ENCODE measurements around the gene ELFN2. TPM values are rescaled to one million over a fixed set of nuclear protein-coding genes. Genes with fewer than 3 reads are reported as not detected.

Gene ELFN2
- total and polyA plus RNA-seq, 9 donors: 0.01 to 0.05 (median 0.03) TPM; not detected in 5

DNA sequence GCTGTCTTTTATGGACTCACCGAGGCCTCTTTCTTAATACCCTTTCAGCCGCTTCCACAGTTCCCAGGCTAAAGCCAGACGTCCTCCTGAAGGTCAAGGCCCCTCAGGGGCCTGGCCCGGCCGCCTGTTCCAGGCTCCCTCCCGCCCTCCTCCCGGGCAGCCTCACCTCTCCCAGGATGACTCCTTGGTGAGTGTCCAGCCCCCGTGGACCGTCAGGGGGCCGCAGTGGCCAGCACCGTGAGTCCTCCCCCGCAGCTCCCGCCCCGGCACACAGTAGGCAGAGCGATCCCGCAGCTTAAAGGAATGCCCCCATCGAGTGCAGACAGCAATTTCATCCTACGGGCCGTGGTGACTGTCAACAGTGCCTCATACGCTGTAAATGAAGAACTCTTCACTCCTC is 32.9 kb downstream of the ELFN2 start:
- no peak for DNase-seq
- H3K27me3 ChIP-seq: no peaks in the 10 kb centered on the region
- H3K27ac ChIP-seq: no peak overlapping the region
- intact Hi-C loops (cut with DNase I): no loop called here
- no peaks in the 10 kb centered on the region for H3K9me3 ChIP-seq
- TF ChIP-seq EP300 (IDR thresholded peaks at IDR 0.05) (no peak), POLR2A (IDR thresholded peaks at IDR 0.05) (no peak)
- TF ChIP-seq, protein P1, sequence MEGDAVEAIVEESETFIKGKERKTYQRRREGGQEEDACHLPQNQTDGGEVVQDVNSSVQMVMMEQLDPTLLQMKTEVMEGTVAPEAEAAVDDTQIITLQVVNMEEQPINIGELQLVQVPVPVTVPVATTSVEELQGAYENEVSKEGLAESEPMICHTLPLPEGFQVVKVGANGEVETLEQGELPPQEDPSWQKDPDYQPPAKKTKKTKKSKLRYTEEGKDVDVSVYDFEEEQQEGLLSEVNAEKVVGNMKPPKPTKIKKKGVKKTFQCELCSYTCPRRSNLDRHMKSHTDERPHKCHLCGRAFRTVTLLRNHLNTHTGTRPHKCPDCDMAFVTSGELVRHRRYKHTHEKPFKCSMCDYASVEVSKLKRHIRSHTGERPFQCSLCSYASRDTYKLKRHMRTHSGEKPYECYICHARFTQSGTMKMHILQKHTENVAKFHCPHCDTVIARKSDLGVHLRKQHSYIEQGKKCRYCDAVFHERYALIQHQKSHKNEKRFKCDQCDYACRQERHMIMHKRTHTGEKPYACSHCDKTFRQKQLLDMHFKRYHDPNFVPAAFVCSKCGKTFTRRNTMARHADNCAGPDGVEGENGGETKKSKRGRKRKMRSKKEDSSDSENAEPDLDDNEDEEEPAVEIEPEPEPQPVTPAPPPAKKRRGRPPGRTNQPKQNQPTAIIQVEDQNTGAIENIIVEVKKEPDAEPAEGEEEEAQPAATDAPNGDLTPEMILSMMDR (IDR thresholded peaks at IDR 0.05): no peak
- H3K4me1 ChIP-seq (ENCODE audit: insufficient read depth): no peaks in the 10 kb centered on the region
- no peak overlapping the region for H3K4me3 ChIP-seq
- WGBS, 3 donors: 28 to 52% (median 35%) methylated on average over 20 of the region's 20 CpGs
- H3K36me3 ChIP-seq: no peaks in the 10 kb centered on the region

DNA sequence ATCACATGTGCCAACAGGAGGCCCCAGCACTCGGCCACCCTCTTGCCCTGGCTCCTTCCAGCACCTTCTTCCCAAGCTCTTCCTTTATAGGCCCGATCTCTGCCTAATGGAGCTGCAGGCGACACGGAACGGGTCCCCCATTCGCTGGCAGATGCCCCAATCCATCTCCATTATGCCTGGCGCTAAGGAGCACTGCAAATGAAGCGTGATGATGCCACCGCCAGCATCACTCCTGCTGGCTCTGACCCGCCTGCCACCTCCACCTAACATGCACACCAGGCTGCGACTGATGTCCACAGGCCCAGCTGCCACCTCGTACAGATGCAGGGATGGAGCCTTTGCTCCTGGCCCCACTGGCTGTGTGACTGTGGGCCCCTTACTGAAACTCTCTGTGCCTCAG is 33.5 kb downstream of the ELFN2 start:
- Histone ChIP-seq H3K27ac (no peak overlapping the region), H3K4me3 (no peak overlapping the region), H3K4me1 (ENCODE audit: insufficient read depth) (no peaks in the 10 kb centered on the region), H3K9me3 (no peaks in the 10 kb centered on the region), H3K36me3 (no peaks in the 10 kb centered on the region), H3K27me3 (no peaks in the 10 kb centered on the region)
- no peak for DNase-seq
- TF ChIP-seq POLR2A (IDR thresholded peaks at IDR 0.05) (no peak), EP300 (IDR thresholded peaks at IDR 0.05) (no peak)
- TF ChIP-seq, protein P1 (IDR thresholded peaks at IDR 0.05): no peak
- 86 to 91% (median 89%) methylated on average over 12 of the region's 12 CpGs for WGBS, 3 donors
- intact Hi-C loops (cut with DNase I): no loop called here

DNA sequence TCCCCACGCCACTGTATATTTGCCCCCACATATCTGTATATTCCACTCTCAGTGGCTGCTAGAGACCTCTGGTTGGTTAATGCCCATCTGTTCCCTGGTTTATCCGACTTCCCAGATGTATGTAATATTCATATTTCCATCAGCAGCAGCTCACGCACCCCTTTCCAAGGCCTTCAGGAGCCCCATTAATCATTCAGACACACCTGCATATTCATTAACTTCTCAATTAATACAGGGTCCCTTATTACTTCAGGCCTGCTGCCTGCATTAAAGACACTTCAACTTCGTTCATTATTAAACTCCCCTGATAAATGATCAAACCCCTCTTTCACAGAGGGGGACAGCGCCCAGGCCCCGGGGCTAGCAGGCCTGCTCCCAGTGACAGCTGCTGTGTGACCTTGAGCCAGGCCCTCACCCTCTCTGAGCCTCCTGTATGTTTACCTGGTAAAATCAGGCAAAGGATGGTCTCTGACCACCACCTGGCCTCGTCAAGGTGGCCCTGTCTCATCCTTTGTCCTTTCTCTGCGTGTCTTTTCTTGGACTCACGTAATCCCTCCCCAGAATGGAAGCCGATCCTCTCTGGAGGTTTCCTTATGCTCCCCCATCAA is 34.5 kb downstream of the ELFN2 start:
- no peaks in the 10 kb centered on the region for H3K36me3 ChIP-seq
- no peaks in the 10 kb centered on the region for H3K9me3 ChIP-seq
- DNase-seq: no peak
- H3K4me3 ChIP-seq: no peak overlapping the region
- H3K27ac ChIP-seq: no peak overlapping the region
- WGBS, 3 donors: 79 to 85% (median 84%) methylated on average over 10 of the region's 10 CpGs
- H3K4me1 ChIP-seq (ENCODE audit: insufficient read depth): no peaks in the 10 kb centered on the region
- intact Hi-C loops (cut with DNase I): no loop called here
- H3K27me3 ChIP-seq: no peaks in the 10 kb centered on the region
- TF ChIP-seq EP300 (IDR thresholded peaks at IDR 0.05) (no peak), POLR2A (IDR thresholded peaks at IDR 0.05) (no peak)
- TF ChIP-seq, protein P1 (IDR thresholded peaks at IDR 0.05): no peak

DNA sequence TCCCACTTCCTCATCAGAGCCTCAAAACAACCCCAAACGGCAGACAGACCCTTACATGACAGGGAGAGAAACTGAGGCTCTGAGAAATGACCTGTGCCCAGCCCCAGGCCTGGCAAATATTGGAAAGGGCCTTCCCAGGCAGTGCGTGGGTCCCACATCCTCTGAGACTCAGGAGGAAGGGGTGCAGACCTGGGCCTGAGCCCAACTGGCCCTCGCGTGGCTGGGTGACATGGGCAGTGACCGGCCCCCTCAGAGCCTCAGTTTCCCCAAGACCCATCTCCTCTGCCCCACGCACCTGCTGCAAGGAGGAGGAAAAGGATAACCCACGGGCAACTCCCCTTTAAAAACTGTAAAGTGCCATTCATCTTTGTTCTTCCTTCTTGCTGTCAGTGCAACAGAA is 35.6 kb downstream of the ELFN2 start:
- Histone ChIP-seq H3K4me1 (ENCODE audit: insufficient read depth) (peaks cover under 1% of the 10 kb centered on the region), H3K27ac (no peak overlapping the region), H3K9me3 (no peaks in the 10 kb centered on the region), H3K4me3 (no peak overlapping the region), H3K27me3 (no peaks in the 10 kb centered on the region), H3K36me3 (no peaks in the 10 kb centered on the region)
- intact Hi-C loops (cut with DNase I): no loop called here
- DNase-seq: no peak
- no peak for TF ChIP-seq POLR2A (IDR thresholded peaks at IDR 0.05)
- TF ChIP-seq, protein P1 (IDR thresholded peaks at IDR 0.05): no peak
- TF ChIP-seq EP300 (IDR thresholded peaks at IDR 0.05): no peak
- WGBS, 3 donors: 77 to 81% (median 79%) methylated on average over 7 of the region's 7 CpGs
